Measurements from ENCODE around the gene STMN1. TPM values are rescaled to one million over a fixed set of nuclear protein-coding genes. Genes with fewer than 3 reads are reported as not detected.

STMN1 gene
- total RNA-seq, 1 experiment from 2014 or later, result 99.5 TPM

DNA sequence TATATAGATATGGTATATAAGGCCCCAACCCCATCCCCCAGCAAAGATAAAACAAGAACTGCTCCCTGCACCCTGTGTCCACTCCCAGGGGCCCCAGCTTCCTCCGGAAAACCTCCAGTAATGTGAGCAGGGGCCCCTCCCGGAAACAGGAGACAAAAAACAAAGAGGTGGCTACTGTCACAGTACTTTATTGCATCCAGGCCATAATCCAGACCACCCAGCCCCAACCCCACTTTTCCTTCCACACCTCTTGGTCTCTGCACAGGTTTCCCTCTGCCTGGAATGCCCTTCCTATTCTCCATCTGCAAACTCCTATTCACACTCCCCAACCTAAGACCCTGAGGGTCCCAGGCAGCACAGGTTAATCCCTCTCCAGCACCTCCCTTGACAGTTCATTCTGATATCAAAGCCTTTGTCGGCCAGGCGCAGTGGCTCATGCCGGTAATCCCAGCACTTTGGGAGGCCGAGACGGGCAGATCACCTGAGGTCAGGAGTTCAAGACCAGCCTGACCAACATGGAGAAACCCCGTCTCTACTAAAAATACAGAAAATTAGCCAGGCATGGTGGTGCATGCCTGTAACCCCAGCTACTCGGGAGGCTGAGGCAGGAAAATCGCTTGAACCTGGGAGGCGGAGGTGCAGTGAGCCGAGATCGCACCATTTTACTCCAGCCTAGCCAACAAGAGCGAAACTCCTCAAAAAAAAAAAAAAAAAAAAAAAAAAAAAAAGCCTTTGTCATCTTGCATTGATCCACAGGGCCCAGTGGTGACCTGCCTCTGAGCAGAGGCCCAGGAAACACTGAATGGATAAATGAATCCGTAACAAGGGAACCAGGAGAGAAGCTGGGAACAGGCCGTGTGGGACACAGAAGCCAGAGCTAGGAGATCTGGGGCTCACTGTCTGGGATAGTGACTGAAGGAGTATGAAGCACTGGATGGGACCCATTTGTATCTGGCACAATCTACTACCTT, 44.6 kb downstream of the STMN1 start:
- in situ Hi-C loops (cut with HindIII; ENCODE audit: low pct_unique_long_range_greater_than_20kb, low sequenced_read_pairs), result no loop called here
- peak; percentile 10 for DNase-seq (ENCODE audit: low read depth, low spot score)

DNA sequence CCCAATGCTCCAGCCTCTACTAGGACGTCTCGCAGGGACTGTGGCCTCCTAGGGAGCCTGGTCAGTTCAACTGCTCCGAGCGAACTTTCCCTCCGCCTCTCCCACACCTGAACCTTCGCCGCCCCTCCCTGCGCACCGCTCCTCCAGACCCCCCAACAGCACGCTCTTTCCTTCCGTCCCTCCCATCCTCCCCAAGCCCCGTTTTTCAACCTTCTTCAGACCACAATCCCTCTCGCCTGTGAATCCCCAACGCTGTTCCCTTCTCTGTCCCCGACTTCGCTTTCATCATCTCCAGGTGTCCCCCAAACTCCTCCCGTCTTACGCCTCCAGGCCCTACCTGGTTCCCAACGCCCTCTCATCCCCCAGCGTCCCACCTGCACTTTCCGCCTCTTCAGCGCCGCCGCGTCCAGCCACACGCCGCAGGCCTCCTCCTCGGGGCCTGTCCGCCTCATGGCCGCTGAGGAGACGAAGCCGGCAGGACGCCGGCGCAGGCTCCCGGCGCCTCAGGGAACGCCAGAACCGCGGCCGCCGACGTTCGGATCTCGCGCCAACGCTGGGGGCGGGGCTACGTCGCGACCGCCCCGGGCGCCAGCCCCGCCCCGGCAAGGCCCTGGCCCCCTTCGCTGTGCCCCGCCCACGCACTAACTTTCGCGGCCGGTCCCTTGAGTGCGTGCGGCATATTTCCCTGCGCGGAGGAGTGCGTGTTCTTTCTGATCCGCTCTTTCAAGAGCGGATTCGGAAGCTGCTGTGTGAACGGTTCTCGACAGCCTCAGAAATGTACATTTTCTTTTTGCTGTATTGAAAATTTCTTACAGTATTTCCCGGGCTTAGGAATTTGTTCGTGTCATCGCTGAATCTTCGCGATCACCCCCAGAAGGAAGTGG, 47.1 kb downstream of the STMN1 start, which contains the start of gene AUNIP:
AUNIP (minus strand) TSS at position 552 of the 884 bp plus-strand sequence; CDS start at position 452, 100 bp downstream.
- peak; percentile 81 for DNase-seq (ENCODE audit: low read depth, low spot score)
- in situ Hi-C loops (cut with HindIII; ENCODE audit: low pct_unique_long_range_greater_than_20kb, low sequenced_read_pairs), result no loop called here

DNA sequence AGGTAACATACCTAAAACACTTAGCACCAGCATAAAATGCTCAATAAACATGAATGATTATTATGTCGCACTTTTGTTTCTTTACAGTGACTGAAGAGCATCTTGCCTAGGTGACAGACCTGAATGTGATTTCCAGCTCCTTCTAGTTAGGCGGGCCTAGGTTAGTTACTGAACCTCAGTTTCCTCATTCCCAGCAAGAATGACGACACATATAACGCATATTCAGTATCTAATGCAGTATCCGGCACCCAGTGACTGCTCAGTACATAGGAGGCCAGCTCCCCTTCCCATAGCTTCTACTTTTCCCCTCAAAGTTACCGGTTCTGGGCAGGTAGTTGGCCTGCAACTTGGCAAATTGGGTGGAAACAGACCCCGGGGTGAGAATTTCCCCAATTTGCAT, 47.7 kb downstream of the STMN1 start:
- DNase-seq (ENCODE audit: low read depth, low spot score), result no peak
- in situ Hi-C loops (cut with HindIII; ENCODE audit: low pct_unique_long_range_greater_than_20kb, low sequenced_read_pairs), result no loop called here

DNA sequence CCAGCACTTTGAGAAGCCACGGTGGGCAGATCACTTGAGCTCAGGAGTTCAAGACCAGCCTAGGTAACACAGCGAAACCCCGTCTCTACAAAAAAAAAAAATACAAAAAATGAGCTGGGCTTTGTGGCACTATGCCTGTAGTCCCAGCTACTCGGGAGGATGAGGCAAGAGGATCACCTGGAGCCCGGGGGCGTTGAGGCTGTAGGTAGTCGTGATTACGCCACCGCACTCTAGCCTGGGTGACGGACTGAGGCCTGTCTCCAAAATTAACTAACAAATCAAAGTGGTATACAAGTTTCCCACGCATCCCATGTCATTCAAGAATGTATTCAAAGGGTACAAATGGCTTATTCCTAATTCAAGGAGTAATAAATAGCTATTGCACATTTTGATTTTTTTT, 49.4 kb downstream of the STMN1 start:
- no peak for DNase-seq (ENCODE audit: low read depth, low spot score)
- in situ Hi-C loops (cut with HindIII; ENCODE audit: low pct_unique_long_range_greater_than_20kb, low sequenced_read_pairs), result no loop called here

DNA sequence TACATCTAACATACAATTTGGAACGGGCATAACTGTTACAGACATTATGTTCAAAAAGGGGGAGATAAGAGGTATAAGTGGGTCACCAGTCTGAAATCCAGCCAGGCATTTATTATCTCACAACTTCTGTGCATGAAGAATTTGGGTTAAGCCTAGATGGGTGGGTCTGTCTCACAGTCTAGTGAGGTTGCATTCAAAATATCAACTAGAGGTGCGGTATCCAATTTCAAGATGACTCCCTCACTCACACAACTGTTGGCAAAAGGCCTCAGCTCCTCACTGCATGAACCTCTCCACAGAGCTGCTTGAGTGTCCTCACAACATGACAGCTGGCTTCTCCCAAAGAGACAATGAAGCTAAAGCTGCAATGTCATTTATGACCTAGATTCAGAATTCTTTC, 51.7 kb downstream of the STMN1 start:
- no peak for DNase-seq (ENCODE audit: low read depth, low spot score)
- in situ Hi-C loops (cut with HindIII; ENCODE audit: low pct_unique_long_range_greater_than_20kb, low sequenced_read_pairs), result no loop called here

Small RNA genes within 50 kb of the gene (small RNA-seq; reads per million reads assigned to genes)
- 0 reads per million in 2 experiments for gene AL033528.1
- 0 reads per million in 2 experiments for gene RF00019
- 0 reads per million in 2 experiments for gene SNRPFP2

Other genes with a start within 250 kb of the STMN1 start
- gene SELENON, start 106.2 kb downstream of the STMN1 start, total RNA-seq (2014; rRNA removed; shearing (Covaris generic)), result 38.3 and 45.1 TPM in 2 replicates
- 36.2 and 41.6 TPM in 2 replicates for gene MTFR1L, start 86.5 kb downstream of the STMN1 start, total RNA-seq (2014; rRNA removed; shearing (Covaris generic))
- 6.6 and 7.0 TPM in 2 replicates for gene AUNIP, start 47.0 kb downstream of the STMN1 start, total RNA-seq (2014; rRNA removed; shearing (Covaris generic))
- gene PAQR7, start 30.7 kb downstream of the STMN1 start, total RNA-seq (2014; rRNA removed; shearing (Covaris generic)), result 4.2 TPM in 2 replicates
- gene PAFAH2, start 91.6 kb upstream of the STMN1 start, total RNA-seq (2014; rRNA removed; shearing (Covaris generic)), result 10.9 and 11.1 TPM in 2 replicates
- gene EXTL1, start 115.4 kb upstream of the STMN1 start, total RNA-seq (2014; rRNA removed; shearing (Covaris generic)), result 7.0 and 7.1 TPM in 2 replicates
- gene SLC30A2, start 139.7 kb upstream of the STMN1 start, total RNA-seq (2014; rRNA removed; shearing (Covaris generic)), result not detected in 2 replicates
- 118 and 129 TPM in 2 replicates for gene TRIM63, start 161.2 kb upstream of the STMN1 start, total RNA-seq (2014; rRNA removed; shearing (Covaris generic))
- gene PDIK1L, start 205.4 kb upstream of the STMN1 start, total RNA-seq (2014; rRNA removed; shearing (Covaris generic)), result 5.7 and 6.4 TPM in 2 replicates